Ovary (tissue), 3 donors: ENCODE results near the gene ATAD3B.
"Not testable (repeated sequence)": the region's sequence is repeated elsewhere in the genome, so short reads cannot be mapped to it uniquely, and the experiment has no call there.

ENCODE experiments used
- CTCF ChIP-seq, 3 donors: fragments of 450-650 bp in 2 of 3; fragments of 200-600 bp in 1 of 3; IDR thresholded peaks; one replicate each; pipeline versions ENCODE4 v1.5.1 to v1.8.0; 2016 to 2022; ENCODE audit warnings: antibody characterized with exemption in 3 of 3, mild to moderate bottlenecking in 1 of 3
- POLR2A ChIP-seq: fragments of 450-650 bp; IDR thresholded peaks from one replicate; pipeline ENCODE4 v1.6.1; 2017; ENCODE audit warnings: antibody characterized with exemption, mild to moderate bottlenecking, moderate library complexity
- donor health status: DM: no; HTN: no; CAD: no.

- TF ChIP-seq CTCF (IDR thresholded peaks at IDR 0.05); POLR2A: not testable (repeated sequence)
Measured at GRCh38 chr1:1524750-1525383, 53.3 kb downstream of the ATAD3B start.
